ENCODE data around the gene RANBP17. TPM values are rescaled to one million over a fixed set of nuclear protein-coding genes. Genes with fewer than 3 reads are reported as not detected.
A peak's percentile ranks its signal among the peaks of the same experiment; 100 is the strongest.

Gene RANBP17
- total and polyA plus RNA-seq, 12 donors = 0.55 to 12.9 (median 5.9) TPM

GRCh38 chr5:171317230-171317629 lies 455.4 kb downstream of the RANBP17 start:
- Histone ChIP-seq H3K4me3 (peak overlapping the region in 1 of 10 donors; percentile 20), H3K4me1 (peaks cover 5 to 43% (median 38%) of the 10 kb centered on the region in 9 donors), H3K36me3 (no peaks in the 10 kb centered on the region), H3K27ac (no peak overlapping the region), H3K27me3 (peaks cover 51 to 100% (median 100%) of the 10 kb centered on the region in 7 donors), H3K9me3 (no peaks in the 10 kb centered on the region)
- 7 to 10% methylated on average over 11 of the region's 11 CpGs for WGBS, 2 donors
- TF ChIP-seq CTCF (IDR thresholded peaks at IDR 0.05) = no peak
- intact Hi-C loops (cut with DNase I) = no loop called here
- ATAC-seq = peak in 1 of 8 donors; percentile 50
- DNase-seq = no peak

- Histone ChIP-seq H3K27me3 (peaks cover 45 to 100% (median 100%) of the 10 kb centered on the region in 7 donors), H3K27ac (no peak overlapping the region), H3K36me3 (no peaks in the 10 kb centered on the region), H3K4me3 (no peak overlapping the region), H3K9me3 (no peaks in the 10 kb centered on the region), H3K4me1 (peaks cover 5 to 37% (median 30%) of the 10 kb centered on the region in 9 donors)
- DNase-seq (no peak), ATAC-seq (no peak)
- no peak for TF ChIP-seq CTCF (IDR thresholded peaks at IDR 0.05)
- WGBS, 2 donors = 4 to 6% methylated on average over 9 of the region's 9 CpGs
- intact Hi-C loops (cut with DNase I) = no loop called here
These were observed 456.2 kb downstream of the RANBP17 start for GRCh38 chr5:171318026-171318425.

- 82 to 88% methylated on average over 7 of the region's 7 CpGs for WGBS, 2 donors
- Histone ChIP-seq H3K4me1 (peaks cover 5 to 10% (median 6%) of the 10 kb centered on the region in 9 donors), H3K27ac (no peak overlapping the region), H3K9me3 (no peaks in the 10 kb centered on the region), H3K4me3 (no peak overlapping the region), H3K27me3 (peaks cover 18 to 100% (median 97%) of the 10 kb centered on the region in 7 donors), H3K36me3 (no peaks in the 10 kb centered on the region)
- no peak for ATAC-seq
- intact Hi-C loops (cut with DNase I) = no loop called here
- DNase-seq = no peak
- no peak for TF ChIP-seq CTCF (IDR thresholded peaks at IDR 0.05)
These were observed 459.6 kb downstream of the RANBP17 start for GRCh38 chr5:171321447-171321846.

GRCh38 chr5:171322527-171322926 lies 460.7 kb downstream of the RANBP17 start:
- H3K4me3 ChIP-seq = no peak overlapping the region
- ATAC-seq (no peak), DNase-seq (no peak)
- peaks cover 8 to 100% (median 95%) of the 10 kb centered on the region in 7 donors for H3K27me3 ChIP-seq
- H3K36me3 ChIP-seq = no peaks in the 10 kb centered on the region
- H3K9me3 ChIP-seq = no peaks in the 10 kb centered on the region
- WGBS, 2 donors = 93 to 95% methylated on average over 5 of the region's 5 CpGs
- no peak for TF ChIP-seq CTCF (IDR thresholded peaks at IDR 0.05)
- no peak overlapping the region for H3K27ac ChIP-seq
- H3K4me1 ChIP-seq = no peaks in the 10 kb centered on the region
- intact Hi-C loops (cut with DNase I) = no loop called here
